SK-N-SH treated with all-trans-retinoic acid at 6 μM for 48 hours (cell line): Measurements from ENCODE around the gene GALM.

Experiments used
- ATAC-seq: fragments of 200-7000 bp; cut with Tn5 transposase; 3 replicates; pipeline ENCODE4 v1.9.1; 2020; ENCODE audit warnings: mild to moderate bottlenecking, moderate library complexity
- ARNTL ChIP-seq: fragments of 450-650 bp; formaldehyde crosslinking; IDR thresholded peaks from 2 replicates; pipeline ENCODE4 v1.5.0; 2020; ENCODE audit warnings: low read depth, mild to moderate bottlenecking, moderate library complexity, borderline replicate concordance
- CSDC2 ChIP-seq: fragments of 250-450 bp; sonication (Bioruptor Pico); IDR thresholded peaks from 2 replicates; pipeline ENCODE4 v1.5.0; 2020; ENCODE audit warnings: mild to moderate bottlenecking, moderate library complexity
- ESRRG ChIP-seq: fragments of 250-450 bp; sonication (Bioruptor Pico); IDR thresholded peaks from 2 replicates; pipeline ENCODE4 v1.6.1; 2021; ENCODE audit warnings: mild to moderate bottlenecking
- GLIS3 ChIP-seq: fragments of 250-450 bp; sonication (Bioruptor Pico); IDR thresholded peaks from 2 replicates; pipeline ENCODE4 v1.5.0; 2020; ENCODE audit warnings: mild to moderate bottlenecking, moderate library complexity
- OSR1 ChIP-seq: fragments of 250-450 bp; sonication (Bioruptor Pico); IDR thresholded peaks from 2 replicates; pipeline ENCODE4 v1.8.0; 2022; ENCODE audit warnings: moderate library complexity, mild to moderate bottlenecking, inconsistent platforms
- PPARA ChIP-seq: fragments of 250-450 bp; sonication (Bioruptor Pico); IDR thresholded peaks from 2 replicates; pipeline ENCODE4 v1.5.0; 2020; ENCODE audit warnings: mild to moderate bottlenecking, borderline replicate concordance
- RARB ChIP-seq: fragments of 250-450 bp; sonication (Bioruptor Pico); IDR thresholded peaks from 2 replicates; pipeline ENCODE4 v1.8.0; 2021; ENCODE audit warnings: mild to moderate bottlenecking, moderate library complexity
- SNAI2 ChIP-seq: fragments of 250-450 bp; sonication (Bioruptor Pico); IDR thresholded peaks from 2 replicates; pipeline ENCODE4 v1.5.0; 2020; ENCODE audit warnings: mild to moderate bottlenecking, moderate library complexity
- TCF4 ChIP-seq: fragments of 250-450 bp; sonication (Bioruptor Pico); IDR thresholded peaks from 2 replicates; pipeline ENCODE4 v1.8.0; 2021; ENCODE audit warnings: mild to moderate bottlenecking, moderate library complexity, borderline replicate concordance
- ZC3H10 ChIP-seq: fragments of 250-450 bp; sonication (Bioruptor Pico); IDR thresholded peaks from 2 replicates; pipeline ENCODE4 v1.5.1; 2021; ENCODE audit warnings: mild to moderate bottlenecking, moderate library complexity
- ZFP3 ChIP-seq: fragments of 250-450 bp; sonication (Bioruptor Pico); IDR thresholded peaks from 2 replicates; pipeline ENCODE4 v1.5.0; 2020; ENCODE audit warnings: mild to moderate bottlenecking, moderate library complexity
- ZFP30 ChIP-seq: fragments of 450-650 bp; formaldehyde crosslinking; IDR thresholded peaks from 2 replicates; pipeline ENCODE4 v1.5.0; 2022; ENCODE audit warnings: mild to moderate bottlenecking, moderate library complexity
- ZNF565 ChIP-seq: fragments of 450-650 bp; formaldehyde crosslinking; conservative IDR thresholded peaks from 2 replicates; pipeline ENCODE4 v1.5.0; 2020; ENCODE audit warnings: low read depth, mild to moderate bottlenecking, moderate library complexity
- ZNF70 ChIP-seq: fragments of 450-650 bp; formaldehyde crosslinking; IDR thresholded peaks from 2 replicates; pipeline ENCODE4 v1.5.0; 2020; ENCODE audit warnings: mild to moderate bottlenecking, moderate library complexity
- ZNF8 ChIP-seq: fragments of 450-650 bp; formaldehyde crosslinking; IDR thresholded peaks from 2 replicates; pipeline ENCODE4 v1.5.0; 2020; ENCODE audit warnings: mild to moderate bottlenecking, moderate library complexity
- TF ChIP-seq, protein P1 (sequence below): fragments of 250-450 bp; sonication (Bioruptor Pico); IDR thresholded peaks from 2 replicates; pipeline ENCODE4 v1.5.1; 2021; ENCODE audit warnings: mild to moderate bottlenecking, moderate library complexity
- TF ChIP-seq, protein P2 (sequence below): fragments of 250-450 bp; sonication (Bioruptor Pico); IDR thresholded peaks from 2 replicates; pipeline ENCODE4 v1.5.0; 2020; ENCODE audit warnings: mild to moderate bottlenecking, moderate library complexity
- TF ChIP-seq, protein P3 (sequence below): fragments of 250-450 bp; sonication (Bioruptor Pico); IDR thresholded peaks from 2 replicates; pipeline ENCODE4 v1.8.0; 2020; ENCODE audit warnings: mild to moderate bottlenecking, moderate library complexity, borderline replicate concordance
- TF ChIP-seq, protein P4 (sequence below): fragments of 250-450 bp; sonication (Bioruptor Pico); IDR thresholded peaks from 2 replicates; pipeline ENCODE4 v1.5.1; 2020; ENCODE audit warnings: low read depth, mild to moderate bottlenecking, moderate library complexity
- TF ChIP-seq, protein P5 (sequence below): fragments of 250-450 bp; sonication (Bioruptor Pico); IDR thresholded peaks from 2 replicates; pipeline ENCODE4 v1.8.0; 2021; ENCODE audit warnings: low read depth, mild to moderate bottlenecking, moderate library complexity, borderline replicate concordance

Gene GALM

DNA sequence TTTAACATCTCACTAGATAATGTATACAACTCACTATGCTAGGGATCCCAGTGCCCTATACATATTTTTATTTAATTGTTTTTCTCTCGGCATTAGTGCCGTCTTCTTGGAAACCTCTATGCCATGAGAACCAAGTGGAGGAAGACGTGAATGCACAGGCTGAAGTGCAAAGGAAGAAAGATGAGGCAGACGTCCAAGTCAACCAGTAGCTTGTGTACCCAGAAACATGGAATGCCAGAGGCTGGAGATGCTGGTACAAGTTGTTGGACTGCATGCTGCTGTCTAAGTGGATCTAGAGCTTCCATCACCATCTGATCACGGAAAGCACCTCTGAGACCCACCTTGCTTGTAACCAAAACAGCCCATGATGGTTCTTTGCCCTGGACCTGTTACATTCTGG is 99.6 kb downstream of the GALM start (continued):
- TF ChIP-seq, protein P1, sequence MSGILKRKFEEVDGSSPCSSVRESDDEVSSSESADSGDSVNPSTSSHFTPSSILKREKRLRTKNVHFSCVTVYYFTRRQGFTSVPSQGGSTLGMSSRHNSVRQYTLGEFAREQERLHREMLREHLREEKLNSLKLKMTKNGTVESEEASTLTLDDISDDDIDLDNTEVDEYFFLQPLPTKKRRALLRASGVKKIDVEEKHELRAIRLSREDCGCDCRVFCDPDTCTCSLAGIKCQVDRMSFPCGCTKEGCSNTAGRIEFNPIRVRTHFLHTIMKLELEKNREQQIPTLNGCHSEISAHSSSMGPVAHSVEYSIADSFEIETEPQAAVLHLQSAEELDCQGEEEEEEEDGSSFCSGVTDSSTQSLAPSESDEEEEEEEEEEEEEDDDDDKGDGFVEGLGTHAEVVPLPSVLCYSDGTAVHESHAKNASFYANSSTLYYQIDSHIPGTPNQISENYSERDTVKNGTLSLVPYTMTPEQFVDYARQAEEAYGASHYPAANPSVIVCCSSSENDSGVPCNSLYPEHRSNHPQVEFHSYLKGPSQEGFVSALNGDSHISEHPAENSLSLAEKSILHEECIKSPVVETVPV (CRISPR knock-in tag), result no peak
- TF ChIP-seq CSDC2 (no peak), GLIS3 (CRISPR knock-in tag) (no peak), TCF4 (no peak)

DNA sequence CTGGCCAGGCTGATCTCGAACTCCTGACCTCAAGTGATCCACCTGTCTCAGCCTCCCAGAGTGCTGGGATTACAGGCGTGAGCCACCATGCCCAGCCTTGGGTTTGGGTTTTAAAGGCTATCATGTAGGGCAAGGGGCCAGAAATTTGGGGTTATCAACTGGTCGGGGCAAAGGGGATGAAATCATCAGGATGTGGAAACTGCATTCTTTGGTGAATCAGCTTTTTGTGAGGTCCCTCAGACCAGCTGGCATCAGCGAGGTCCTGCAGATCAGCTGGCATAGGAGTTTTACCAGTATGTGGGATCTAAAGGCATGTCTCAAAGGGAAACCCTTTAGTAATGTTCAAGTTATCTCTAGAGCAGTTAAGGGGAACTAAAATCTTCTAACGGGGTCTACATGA is 105.7 kb downstream of the GALM start:
- ATAC-seq, result peak; percentile 45; the same call in 2 of the 3 replicates
- no peak for TF ChIP-seq PPARA (CRISPR knock-in tag)
- TF ChIP-seq ZFP3 (CRISPR knock-in tag), result peak; percentile 92

DNA sequence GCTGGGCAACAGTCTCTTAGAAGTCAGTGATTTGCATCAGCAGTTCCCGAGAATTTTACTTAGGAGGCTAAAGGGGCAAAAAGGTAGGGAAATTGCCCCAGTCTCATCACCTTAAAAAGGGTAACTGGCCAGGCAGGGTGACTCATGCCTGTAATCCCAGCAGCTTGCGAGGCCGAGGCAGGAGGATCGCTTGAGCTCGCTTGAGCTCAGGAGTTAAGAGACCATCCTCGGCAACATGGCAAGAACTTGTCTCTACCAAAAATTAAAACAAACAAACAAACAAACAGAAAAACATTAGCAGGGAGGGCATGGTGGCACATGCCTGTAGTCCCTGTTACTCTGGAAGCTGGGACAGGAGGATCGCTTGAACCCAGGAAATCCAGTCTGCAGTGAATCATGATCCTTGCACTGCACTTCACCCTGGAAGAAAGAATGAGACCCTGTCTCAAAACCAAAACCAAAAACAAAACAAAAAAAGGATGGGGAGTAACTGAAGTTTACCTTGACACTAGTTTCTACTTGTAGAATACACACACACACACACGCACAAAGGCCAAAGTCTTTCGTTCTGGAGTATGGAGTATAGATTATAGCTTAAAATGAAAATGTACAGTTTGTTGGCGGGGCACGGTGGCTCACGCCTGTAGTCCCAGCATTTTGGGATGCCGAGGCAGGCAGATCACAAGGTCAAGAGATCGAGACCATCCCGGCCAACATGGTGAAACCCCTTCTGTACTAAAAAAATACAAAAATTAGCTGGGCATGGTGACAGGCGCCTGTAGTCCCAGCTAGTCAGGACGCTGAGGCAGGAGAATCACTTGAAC is 109.4 kb downstream of the GALM start:
- TF ChIP-seq RARB (CRISPR knock-in tag), result no peak
- TF ChIP-seq TCF4, result no peak
- no peak for TF ChIP-seq ZFP30 (CRISPR knock-in tag)
- TF ChIP-seq, protein P2, sequence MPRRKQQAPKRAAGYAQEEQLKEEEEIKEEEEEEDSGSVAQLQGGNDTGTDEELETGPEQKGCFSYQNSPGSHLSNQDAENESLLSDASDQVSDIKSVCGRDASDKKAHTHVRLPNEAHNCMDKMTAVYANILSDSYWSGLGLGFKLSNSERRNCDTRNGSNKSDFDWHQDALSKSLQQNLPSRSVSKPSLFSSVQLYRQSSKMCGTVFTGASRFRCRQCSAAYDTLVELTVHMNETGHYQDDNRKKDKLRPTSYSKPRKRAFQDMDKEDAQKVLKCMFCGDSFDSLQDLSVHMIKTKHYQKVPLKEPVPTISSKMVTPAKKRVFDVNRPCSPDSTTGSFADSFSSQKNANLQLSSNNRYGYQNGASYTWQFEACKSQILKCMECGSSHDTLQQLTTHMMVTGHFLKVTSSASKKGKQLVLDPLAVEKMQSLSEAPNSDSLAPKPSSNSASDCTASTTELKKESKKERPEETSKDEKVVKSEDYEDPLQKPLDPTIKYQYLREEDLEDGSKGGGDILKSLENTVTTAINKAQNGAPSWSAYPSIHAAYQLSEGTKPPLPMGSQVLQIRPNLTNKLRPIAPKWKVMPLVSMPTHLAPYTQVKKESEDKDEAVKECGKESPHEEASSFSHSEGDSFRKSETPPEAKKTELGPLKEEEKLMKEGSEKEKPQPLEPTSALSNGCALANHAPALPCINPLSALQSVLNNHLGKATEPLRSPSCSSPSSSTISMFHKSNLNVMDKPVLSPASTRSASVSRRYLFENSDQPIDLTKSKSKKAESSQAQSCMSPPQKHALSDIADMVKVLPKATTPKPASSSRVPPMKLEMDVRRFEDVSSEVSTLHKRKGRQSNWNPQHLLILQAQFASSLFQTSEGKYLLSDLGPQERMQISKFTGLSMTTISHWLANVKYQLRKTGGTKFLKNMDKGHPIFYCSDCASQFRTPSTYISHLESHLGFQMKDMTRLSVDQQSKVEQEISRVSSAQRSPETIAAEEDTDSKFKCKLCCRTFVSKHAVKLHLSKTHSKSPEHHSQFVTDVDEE (CRISPR knock-in tag), result no peak
- TF ChIP-seq ZC3H10 (CRISPR knock-in tag), result no peak
- TF ChIP-seq GLIS3 (CRISPR knock-in tag), result no peak
- TF ChIP-seq, protein P1 (CRISPR knock-in tag), result no peak
- TF ChIP-seq ZNF8 (CRISPR knock-in tag), result no peak
- no peak for TF ChIP-seq ARNTL (CRISPR knock-in tag)
- no peak for TF ChIP-seq ZNF565 (CRISPR knock-in tag)
- no peak for TF ChIP-seq SNAI2 (CRISPR knock-in tag)
- TF ChIP-seq, protein P3, sequence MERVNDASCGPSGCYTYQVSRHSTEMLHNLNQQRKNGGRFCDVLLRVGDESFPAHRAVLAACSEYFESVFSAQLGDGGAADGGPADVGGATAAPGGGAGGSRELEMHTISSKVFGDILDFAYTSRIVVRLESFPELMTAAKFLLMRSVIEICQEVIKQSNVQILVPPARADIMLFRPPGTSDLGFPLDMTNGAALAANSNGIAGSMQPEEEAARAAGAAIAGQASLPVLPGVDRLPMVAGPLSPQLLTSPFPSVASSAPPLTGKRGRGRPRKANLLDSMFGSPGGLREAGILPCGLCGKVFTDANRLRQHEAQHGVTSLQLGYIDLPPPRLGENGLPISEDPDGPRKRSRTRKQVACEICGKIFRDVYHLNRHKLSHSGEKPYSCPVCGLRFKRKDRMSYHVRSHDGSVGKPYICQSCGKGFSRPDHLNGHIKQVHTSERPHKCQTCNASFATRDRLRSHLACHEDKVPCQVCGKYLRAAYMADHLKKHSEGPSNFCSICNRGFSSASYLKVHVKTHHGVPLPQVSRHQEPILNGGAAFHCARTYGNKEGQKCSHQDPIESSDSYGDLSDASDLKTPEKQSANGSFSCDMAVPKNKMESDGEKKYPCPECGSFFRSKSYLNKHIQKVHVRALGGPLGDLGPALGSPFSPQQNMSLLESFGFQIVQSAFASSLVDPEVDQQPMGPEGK, result no peak
- no peak for TF ChIP-seq ESRRG
- no peak for TF ChIP-seq ZNF70 (CRISPR knock-in tag)
- TF ChIP-seq OSR1 (CRISPR knock-in tag), result no peak
- TF ChIP-seq, protein P4, sequence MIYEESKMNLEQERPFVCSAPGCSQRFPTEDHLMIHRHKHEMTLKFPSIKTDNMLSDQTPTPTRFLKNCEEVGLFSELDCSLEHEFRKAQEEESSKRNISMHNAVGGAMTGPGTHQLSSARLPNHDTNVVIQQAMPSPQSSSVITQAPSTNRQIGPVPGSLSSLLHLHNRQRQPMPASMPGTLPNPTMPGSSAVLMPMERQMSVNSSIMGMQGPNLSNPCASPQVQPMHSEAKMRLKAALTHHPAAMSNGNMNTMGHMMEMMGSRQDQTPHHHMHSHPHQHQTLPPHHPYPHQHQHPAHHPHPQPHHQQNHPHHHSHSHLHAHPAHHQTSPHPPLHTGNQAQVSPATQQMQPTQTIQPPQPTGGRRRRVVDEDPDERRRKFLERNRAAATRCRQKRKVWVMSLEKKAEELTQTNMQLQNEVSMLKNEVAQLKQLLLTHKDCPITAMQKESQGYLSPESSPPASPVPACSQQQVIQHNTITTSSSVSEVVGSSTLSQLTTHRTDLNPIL (CRISPR knock-in tag), result no peak
- TF ChIP-seq, protein P5, sequence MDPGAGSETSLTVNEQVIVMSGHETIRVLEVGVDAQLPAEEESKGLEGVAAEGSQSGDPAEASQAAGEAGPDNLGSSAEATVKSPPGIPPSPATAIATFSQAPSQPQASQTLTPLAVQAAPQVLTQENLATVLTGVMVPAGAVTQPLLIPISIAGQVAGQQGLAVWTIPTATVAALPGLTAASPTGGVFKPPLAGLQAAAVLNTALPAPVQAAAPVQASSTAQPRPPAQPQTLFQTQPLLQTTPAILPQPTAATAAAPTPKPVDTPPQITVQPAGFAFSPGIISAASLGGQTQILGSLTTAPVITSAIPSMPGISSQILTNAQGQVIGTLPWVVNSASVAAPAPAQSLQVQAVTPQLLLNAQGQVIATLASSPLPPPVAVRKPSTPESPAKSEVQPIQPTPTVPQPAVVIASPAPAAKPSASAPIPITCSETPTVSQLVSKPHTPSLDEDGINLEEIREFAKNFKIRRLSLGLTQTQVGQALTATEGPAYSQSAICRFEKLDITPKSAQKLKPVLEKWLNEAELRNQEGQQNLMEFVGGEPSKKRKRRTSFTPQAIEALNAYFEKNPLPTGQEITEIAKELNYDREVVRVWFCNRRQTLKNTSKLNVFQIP (CRISPR knock-in tag), result no peak
- no peak for ATAC-seq
